Liver (tissue), 9 donors: ENCODE data around the gene BARX1. TPM values are rescaled to one million over a fixed set of nuclear protein-coding genes. Genes with fewer than 3 reads are reported as not detected.

Source experiments
- DNase-seq: peaks from one replicate; pipeline ENCODE4 v3.0.0-alpha.2; 2017; ENCODE audit warnings: low spot score
- H3K27ac ChIP-seq, 2 donors: one replicate each; pipeline ENCODE4 v1.7.0; 2013; ENCODE audit warnings: inconsistent platforms in 2 of 2, low read length in 2 of 2, control low read depth in 1 of 2, low read depth in 1 of 2, mild to moderate bottlenecking in 1 of 2
- H3K27me3 ChIP-seq, 4 donors: one replicate each; pipeline versions ENCODE4 v1.6.1 to v1.7.0; 2013; ENCODE audit warnings: low read length in 3 of 4, inconsistent platforms in 1 of 4, mild to moderate bottlenecking in 1 of 4, moderate library complexity in 1 of 4; ENCODE audit not compliant: control insufficient read depth in 4 of 4, insufficient read depth in 4 of 4
- H3K36me3 ChIP-seq, 4 donors: one replicate each; pipeline versions ENCODE4 v1.6.1 to v1.7.0; 2013; ENCODE audit warnings: low read length in 3 of 4, mild to moderate bottlenecking in 3 of 4, low read depth in 1 of 4, moderate library complexity in 1 of 4; ENCODE audit not compliant: control insufficient read depth in 4 of 4, insufficient read depth in 3 of 4
- H3K4me1 ChIP-seq, 4 donors: one replicate each; pipeline versions ENCODE4 v1.6.1 to v1.7.0; 2013; ENCODE audit warnings: low read length in 3 of 4, mild to moderate bottlenecking in 3 of 4, moderate library complexity in 1 of 4; ENCODE audit not compliant: control insufficient read depth in 4 of 4, insufficient read depth in 4 of 4
- H3K4me3 ChIP-seq, 3 donors: one replicate each; pipeline versions ENCODE4 v1.6.1 to v1.7.0; 2013; ENCODE audit warnings: low read length in 3 of 3, control low read depth in 1 of 3, low read depth in 1 of 3, mild to moderate bottlenecking in 1 of 3
- H3K9ac ChIP-seq, 2 donors: one replicate each; pipeline ENCODE4 v1.7.0; 2013; ENCODE audit warnings: low read length in 2 of 2, mild to moderate bottlenecking in 2 of 2, moderate library complexity in 2 of 2, control low read depth in 1 of 2, low read depth in 1 of 2
- H3K9me3 ChIP-seq, 4 donors: one replicate each; pipeline versions ENCODE4 v1.6.1 to v1.7.0; 2013; ENCODE audit warnings: low read length in 3 of 4; ENCODE audit not compliant: control insufficient read depth in 4 of 4
- CTCF ChIP-seq: fragments of 150-350 bp; IDR thresholded peaks from 2 replicates; pipeline ENCODE4 v1.5.1; 2017; ENCODE audit warnings: improper control_type of control experiment, low read depth, low read length; ENCODE audit not compliant: missing input control
- EGR1 ChIP-seq, 2 donors: IDR thresholded peaks; 2 replicates each; pipeline ENCODE4 v1.6.1; 2016 to 2018; ENCODE audit warnings: antibody characterized with exemption in 2 of 2, low read depth in 2 of 2
- FOXA2 ChIP-seq: IDR thresholded peaks from 2 replicates; pipeline ENCODE4 v1.6.1; 2016; ENCODE audit warnings: antibody characterized with exemption
- GABPA ChIP-seq, 2 donors: IDR thresholded peaks in 1 of 2; conservative IDR thresholded peaks in 1 of 2; 2 replicates each; pipeline ENCODE4 v1.6.1; 2016; ENCODE audit warnings: antibody characterized with exemption in 2 of 2, mild to moderate bottlenecking in 1 of 2, moderate library complexity in 1 of 2
- HNF4G ChIP-seq: IDR thresholded peaks from 2 replicates; pipeline ENCODE4 v1.6.1; 2016; ENCODE audit warnings: antibody characterized with exemption
- JUND ChIP-seq, 2 donors: IDR thresholded peaks; 2 replicates each; pipeline ENCODE4 v1.6.1; 2016; ENCODE audit warnings: antibody characterized with exemption in 2 of 2
- MAX ChIP-seq: IDR thresholded peaks from 2 replicates; pipeline ENCODE4 v1.6.1; 2016; ENCODE audit warnings: antibody characterized with exemption
- ZBTB33 ChIP-seq: IDR thresholded peaks from 2 replicates; pipeline ENCODE4 v1.6.1; 2016; ENCODE audit warnings: antibody characterized with exemption
- WGBS: extraction: QIAGEN DNeasy Blood & Tissue Kit; methylation state at CpG from one replicate; pipeline ENCODE4 v1.1.7; 2013; 5-methylcytosine and 5-hydroxymethylcytosine counted together
- polyA plus RNA-seq, 2 donors: library from polyadenylated mRNA; stranded (reverse) in 1 of 2; unstranded in 1 of 2; fragments of 200-250 nt in 1 of 2; fragments of >200 nt in 1 of 2; fragmentation: Nextera tagmentation in 1 of 2; extraction: Ambion mirVana in 1 of 2; gene quantifications; one replicate each; pipeline versions ENCODE4 v1.2.1 to v1.2.3, GENCODE V29; 2013 to 2015
- total RNA-seq, 2 donors: library from RNA; depleted of rRNA; stranded (reverse); fragments of >200 nt; gene quantifications; one replicate each; pipeline ENCODE4 v1.2.3, GENCODE V29; 2014
- donor health status: healthy.
- donor health status: healthy.
- donor health status: healthy.
- donor health status: healthy.
- donor health status: healthy.

The BARX1 gene
- total and polyA plus RNA-seq, 4 donors = not detected

- no peaks in the 10 kb centered on the region for H3K9me3 ChIP-seq
- H3K27ac ChIP-seq = no peak overlapping the region
- H3K4me3 ChIP-seq = no peak overlapping the region
- no peak for DNase-seq
- WGBS = 78% methylated on average over 21 of the region's 21 CpGs
- H3K36me3 ChIP-seq = no peaks in the 10 kb centered on the region
- no peaks in the 10 kb centered on the region for H3K27me3 ChIP-seq
- no peak for TF ChIP-seq FOXA2
- no peak for TF ChIP-seq EGR1 (IDR thresholded peaks at IDR 0.05; ENCODE audit: low read depth in 2 of 2)
- TF ChIP-seq HNF4G = no peak
- TF ChIP-seq GABPA (IDR thresholded peaks at IDR 0.05 in 1 of 2, conservative IDR thresholded peaks at IDR 0.05 in 1 of 2) = no peak
- no peak overlapping the region for H3K9ac ChIP-seq
- no peaks in the 10 kb centered on the region for H3K4me1 ChIP-seq
Observed at GRCh38 chr9:93920131-93920800, 34.9 kb downstream of the BARX1 start.

GRCh38 chr9:93918061-93918460 is 37.1 kb downstream of the BARX1 start:
- WGBS = 63% methylated on average over 8 of the region's 8 CpGs
- no peak for DNase-seq
- no peaks in the 10 kb centered on the region for H3K27me3 ChIP-seq

More at GRCh38 chr9:93918061-93918460, 37.1 kb downstream of the BARX1 start:
- no peak overlapping the region for H3K9ac ChIP-seq
- no peaks in the 10 kb centered on the region for H3K36me3 ChIP-seq
- no peak overlapping the region for H3K4me3 ChIP-seq
- no peak for TF ChIP-seq JUND (IDR thresholded peaks at IDR 0.05)
- TF ChIP-seq HNF4G = no peak
- no peak for TF ChIP-seq ZBTB33
- no peak for TF ChIP-seq MAX
- no peak for TF ChIP-seq CTCF
- no peak overlapping the region for H3K27ac ChIP-seq
- H3K4me1 ChIP-seq = no peaks in the 10 kb centered on the region
- no peaks in the 10 kb centered on the region for H3K9me3 ChIP-seq
